Measurements from ENCODE around the gene TPRN.

GRCh38 chr9:137188086-137188489, 12.5 kb downstream of the TPRN start:
- TF ChIP-seq CTCF (IDR thresholded peaks at IDR 0.05) (no peak), POLR2A (IDR thresholded peaks at IDR 0.05) (no peak), EP300 (IDR thresholded peaks at IDR 0.05) (no peak)
